ENCODE data around the gene PDZRN3. TPM values are rescaled to one million over a fixed set of nuclear protein-coding genes. Genes with fewer than 3 reads are reported as not detected.

PDZRN3 gene
- not detected for total RNA-seq

DNA sequence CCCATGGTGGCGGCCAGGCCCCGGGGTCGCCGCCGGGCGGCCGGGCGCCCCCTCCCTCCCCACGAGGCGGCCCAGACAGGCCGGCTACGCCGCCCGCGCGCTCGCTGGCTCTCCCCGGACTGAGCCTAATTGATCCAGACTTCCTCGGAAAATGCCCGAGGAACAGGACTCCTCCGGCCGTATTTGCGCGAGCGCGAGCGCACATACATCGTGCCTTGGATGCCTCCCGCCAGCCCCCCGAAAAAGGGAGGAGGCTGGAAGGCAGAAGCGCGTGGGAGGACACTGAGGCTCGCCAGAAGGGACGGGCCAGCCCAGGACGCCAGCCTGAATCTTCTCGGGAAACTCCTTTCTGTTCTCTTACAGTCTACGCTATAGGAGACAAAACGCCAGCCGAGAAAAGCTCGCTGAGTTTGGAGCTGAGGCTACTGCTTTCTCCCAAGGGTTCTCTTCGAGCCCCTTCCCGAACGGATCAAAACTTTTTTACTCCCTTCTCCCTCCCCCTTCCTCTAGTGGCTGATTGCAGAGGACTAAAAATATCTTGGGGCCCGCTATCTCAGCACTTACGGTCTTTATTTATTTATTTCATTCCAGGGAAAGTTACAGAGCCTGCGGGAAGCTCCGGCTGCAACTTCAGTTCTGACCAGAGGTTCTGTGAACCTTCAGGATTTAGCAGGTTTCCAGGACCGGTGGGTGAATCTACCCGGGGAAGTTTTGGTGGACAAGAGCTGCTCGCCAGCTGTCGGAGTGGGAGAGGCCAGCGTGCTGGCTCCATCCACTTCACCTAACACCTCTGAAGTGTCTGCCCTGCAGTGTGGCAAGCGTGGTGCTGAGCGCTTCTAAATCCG lies at the start of gene PDZRN3:
Gene PDZRN3 (minus strand): TSS at position 121 of the 845 bp plus-strand sequence.
- H3K9me3 Mint-ChIP-seq: no peaks in the 10 kb centered on the region
- ChIA-PET POLR2A (no interaction called here), CTCF (no interaction called here)
- DNase-seq: no peak
- no peaks in the 10 kb centered on the region for H3K4me1 Mint-ChIP-seq (ENCODE audit: low read depth)
- intact Hi-C loops (cut with micrococcal nuclease): no loop called here
- no peak within 1 kb of the TSS for H3K4me3 Mint-ChIP-seq
- no peaks in the 10 kb centered on the region for H3K36me3 Mint-ChIP-seq
- peaks cover 9% of the 10 kb centered on the region for H3K27me3 Mint-ChIP-seq
- H3K27ac Mint-ChIP-seq: no peak within 1 kb of the TSS

DNA sequence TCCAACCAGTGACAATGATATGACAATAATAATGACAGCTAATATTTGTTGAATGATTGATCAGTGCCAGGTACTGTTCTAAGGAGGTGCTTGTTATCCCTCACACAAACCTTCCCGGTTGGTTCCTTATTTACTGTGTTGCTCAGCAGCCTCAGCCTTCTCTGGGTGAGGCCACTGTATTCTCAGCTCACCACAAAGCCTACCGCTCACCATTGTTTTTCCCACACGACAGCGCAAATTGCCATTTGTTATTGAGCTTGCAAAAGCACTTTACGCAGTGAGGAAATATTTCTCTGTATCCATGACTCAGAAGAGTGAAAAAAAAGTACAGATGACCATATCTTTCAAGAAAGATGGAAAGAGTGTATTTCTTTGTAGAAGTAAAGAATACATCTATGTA lies 49.5 kb upstream of the PDZRN3 start:
- H3K36me3 Mint-ChIP-seq: no peaks in the 10 kb centered on the region
- DNase-seq: no peak
- H3K27me3 Mint-ChIP-seq: no peaks in the 10 kb centered on the region
- no peaks in the 10 kb centered on the region for H3K9me3 Mint-ChIP-seq
- CTCF ChIA-PET: no interaction called here
- H3K4me3 Mint-ChIP-seq: no peak overlapping the region
- no peaks in the 10 kb centered on the region for H3K4me1 Mint-ChIP-seq (ENCODE audit: low read depth)
- intact Hi-C loops (cut with micrococcal nuclease): no loop called here
- POLR2A ChIA-PET: no interaction called here
- H3K27ac Mint-ChIP-seq: no peak overlapping the region

DNA sequence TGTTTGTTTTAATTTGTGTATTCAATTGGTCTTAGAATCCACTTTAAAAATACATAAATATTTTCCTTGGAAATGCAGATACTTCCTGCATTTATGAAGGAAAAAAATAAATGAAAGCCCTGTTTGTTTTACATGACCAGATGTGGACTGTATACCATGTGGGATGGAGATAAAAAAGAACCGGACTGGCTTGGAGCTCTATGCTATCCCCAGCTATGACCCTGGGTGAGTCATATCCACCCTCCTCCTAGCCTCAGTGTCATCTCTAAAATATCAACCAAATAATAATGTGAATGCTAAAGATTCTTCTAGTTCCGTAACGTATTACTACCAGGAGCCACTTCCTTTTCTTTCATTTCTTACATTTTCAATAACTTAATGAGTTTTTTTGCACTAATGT lies 44.5 kb upstream of the PDZRN3 start:
- H3K9me3 Mint-ChIP-seq: no peaks in the 10 kb centered on the region
- no peak overlapping the region for H3K4me3 Mint-ChIP-seq
- no peak for DNase-seq
- H3K36me3 Mint-ChIP-seq: no peaks in the 10 kb centered on the region
- CTCF ChIA-PET: no interaction called here
- POLR2A ChIA-PET: no interaction called here
- no peak overlapping the region for H3K27ac Mint-ChIP-seq
- no peaks in the 10 kb centered on the region for H3K4me1 Mint-ChIP-seq (ENCODE audit: low read depth)
- no peaks in the 10 kb centered on the region for H3K27me3 Mint-ChIP-seq
- intact Hi-C loops (cut with micrococcal nuclease): no loop called here

DNA sequence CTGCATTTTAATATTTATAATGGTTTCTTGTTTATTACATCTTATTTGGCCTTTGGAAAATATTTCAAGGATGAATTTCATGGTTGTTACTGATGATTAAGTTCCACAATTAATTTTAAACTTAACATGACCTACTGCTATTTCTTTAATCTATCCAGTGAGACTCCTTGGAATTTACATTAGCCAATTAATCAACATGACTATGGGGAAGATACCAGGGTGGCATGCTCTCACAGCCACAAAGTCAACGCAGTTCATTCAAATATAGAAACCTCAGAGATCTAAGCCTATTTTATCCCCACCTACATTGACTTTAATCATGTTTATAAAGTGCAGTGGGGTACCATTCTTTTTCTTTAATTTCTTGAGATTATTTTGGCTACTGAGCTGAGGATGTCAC lies 43.6 kb upstream of the PDZRN3 start:
- CTCF ChIA-PET: no interaction called here
- Mint-ChIP-seq H3K4me3 (no peak overlapping the region), H3K27me3 (no peaks in the 10 kb centered on the region), H3K4me1 (ENCODE audit: low read depth) (no peaks in the 10 kb centered on the region), H3K27ac (no peak overlapping the region), H3K36me3 (no peaks in the 10 kb centered on the region), H3K9me3 (no peaks in the 10 kb centered on the region)
- POLR2A ChIA-PET: no interaction called here
- DNase-seq: no peak
- intact Hi-C loops (cut with micrococcal nuclease): no loop called here

DNA sequence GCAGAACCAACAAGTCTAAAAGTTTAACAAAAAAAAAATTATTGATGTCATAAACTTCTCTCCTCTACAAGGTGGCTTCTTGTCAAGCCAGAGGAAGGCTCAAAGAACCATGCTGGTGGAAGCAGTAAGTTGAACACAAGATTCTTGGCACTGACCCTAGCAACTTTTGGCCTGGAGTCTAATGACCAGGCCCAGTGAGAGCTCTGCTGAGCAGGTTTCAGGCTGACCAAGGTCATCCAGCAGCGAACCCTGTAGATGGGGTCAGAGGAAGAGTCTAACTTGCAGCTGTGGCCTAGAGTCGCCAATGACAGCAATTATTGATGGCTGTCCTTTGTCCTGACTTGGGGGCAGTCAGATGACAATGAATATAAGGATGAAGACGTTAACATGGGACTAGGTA lies 43.1 kb upstream of the PDZRN3 start:
- intact Hi-C loops (cut with micrococcal nuclease): no loop called here
- no peaks in the 10 kb centered on the region for H3K9me3 Mint-ChIP-seq
- no peak overlapping the region for H3K4me3 Mint-ChIP-seq
- ChIA-PET POLR2A (no interaction called here), CTCF (no interaction called here)
- no peaks in the 10 kb centered on the region for H3K36me3 Mint-ChIP-seq
- H3K4me1 Mint-ChIP-seq (ENCODE audit: low read depth): no peaks in the 10 kb centered on the region
- no peak overlapping the region for H3K27ac Mint-ChIP-seq
- H3K27me3 Mint-ChIP-seq: no peaks in the 10 kb centered on the region
- DNase-seq: no peak

DNA sequence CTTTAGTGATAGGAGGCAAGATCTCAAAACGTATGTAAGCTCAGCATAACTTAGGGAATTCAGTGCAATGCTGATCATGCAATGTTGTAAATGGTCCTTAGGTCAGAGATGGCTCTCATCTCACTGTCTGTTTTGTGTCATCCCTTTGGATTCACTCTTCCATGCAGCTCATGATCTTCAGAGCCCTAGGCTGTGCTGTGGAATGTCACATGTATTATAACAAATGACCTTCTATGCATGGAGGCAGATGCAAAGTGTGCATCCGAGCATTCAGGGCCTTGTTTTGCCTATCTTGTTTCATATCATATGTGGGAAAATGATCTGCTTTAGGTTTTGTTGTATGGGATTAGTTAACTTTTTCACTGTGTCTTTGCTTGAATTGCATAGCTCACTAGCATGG lies 40.5 kb upstream of the PDZRN3 start:
- Mint-ChIP-seq H3K27me3 (no peaks in the 10 kb centered on the region), H3K4me3 (no peak overlapping the region), H3K27ac (no peak overlapping the region), H3K36me3 (no peaks in the 10 kb centered on the region), H3K9me3 (no peaks in the 10 kb centered on the region), H3K4me1 (ENCODE audit: low read depth) (no peaks in the 10 kb centered on the region)
- intact Hi-C loops (cut with micrococcal nuclease): no loop called here
- CTCF ChIA-PET: no interaction called here
- POLR2A ChIA-PET: no interaction called here
- no peak for DNase-seq

DNA sequence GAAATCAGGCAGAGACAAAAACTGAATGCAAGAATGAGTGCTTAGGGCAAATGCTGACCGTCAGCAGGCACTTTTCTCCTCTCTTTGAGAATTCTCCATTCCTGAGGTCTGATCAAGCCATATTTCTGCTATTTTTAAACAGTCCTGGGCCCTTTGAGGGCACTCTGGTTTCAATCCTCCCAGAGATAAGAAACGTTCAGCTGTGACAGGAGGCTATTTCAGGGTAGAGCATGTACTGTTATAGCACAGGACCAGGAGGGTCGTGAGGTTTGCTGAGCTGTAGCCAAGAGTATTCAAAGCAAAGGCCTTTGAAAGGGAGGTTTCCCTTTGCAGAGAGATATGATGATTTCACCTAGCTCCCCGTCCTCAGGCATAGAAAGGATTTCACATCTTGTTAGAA lies 39.6 kb upstream of the PDZRN3 start:
- no peak for DNase-seq
- ChIA-PET POLR2A (no interaction called here), CTCF (no interaction called here)
- Mint-ChIP-seq H3K4me1 (ENCODE audit: low read depth) (no peaks in the 10 kb centered on the region), H3K4me3 (no peak overlapping the region), H3K36me3 (no peaks in the 10 kb centered on the region), H3K27ac (no peak overlapping the region), H3K9me3 (no peaks in the 10 kb centered on the region), H3K27me3 (no peaks in the 10 kb centered on the region)
- intact Hi-C loops (cut with micrococcal nuclease): no loop called here

DNA sequence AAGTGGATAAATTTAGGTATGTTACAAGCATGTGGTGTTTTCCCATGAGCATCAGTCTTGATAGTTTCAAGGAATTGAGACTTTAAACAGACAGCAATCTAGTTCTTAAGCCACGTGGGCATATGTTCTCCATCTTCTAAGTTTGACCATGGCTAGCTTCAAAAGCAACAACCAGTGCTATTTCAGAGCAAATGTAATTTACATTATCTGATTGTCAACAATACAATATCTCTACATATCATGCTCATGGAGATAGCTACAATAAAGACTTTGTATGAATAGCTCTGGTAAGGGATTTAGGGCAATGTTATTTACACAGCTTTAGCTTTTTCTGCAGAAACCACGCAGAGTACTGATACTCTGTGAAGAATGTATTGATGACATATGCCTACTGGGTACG lies 38.8 kb upstream of the PDZRN3 start:
- intact Hi-C loops (cut with micrococcal nuclease): no loop called here
- no peaks in the 10 kb centered on the region for H3K27me3 Mint-ChIP-seq
- H3K36me3 Mint-ChIP-seq: no peaks in the 10 kb centered on the region
- H3K4me3 Mint-ChIP-seq: no peak overlapping the region
- POLR2A ChIA-PET: no interaction called here
- DNase-seq: no peak
- H3K4me1 Mint-ChIP-seq (ENCODE audit: low read depth): no peaks in the 10 kb centered on the region
- H3K9me3 Mint-ChIP-seq: no peaks in the 10 kb centered on the region
- H3K27ac Mint-ChIP-seq: no peak overlapping the region
- CTCF ChIA-PET: no interaction called here

DNA sequence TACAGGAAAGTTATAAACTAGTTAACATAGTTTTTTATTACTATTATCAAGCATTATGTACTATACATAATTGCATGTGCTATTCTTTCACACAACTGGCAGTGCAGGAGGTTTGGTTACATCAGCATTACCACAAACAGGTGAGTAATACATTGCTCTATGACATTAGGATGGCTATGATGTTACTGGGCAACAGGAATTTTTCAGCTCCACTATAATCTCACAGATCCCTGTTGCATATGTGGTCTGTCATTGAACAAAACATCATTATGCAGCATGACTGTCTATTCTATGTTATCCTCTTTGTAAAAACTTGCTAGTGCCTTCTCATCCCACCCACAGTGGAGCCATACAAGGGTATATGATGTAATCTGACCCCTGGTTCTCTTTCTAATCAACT lies 36.5 kb upstream of the PDZRN3 start:
- POLR2A ChIA-PET: no interaction called here
- intact Hi-C loops (cut with micrococcal nuclease): no loop called here

DNA sequence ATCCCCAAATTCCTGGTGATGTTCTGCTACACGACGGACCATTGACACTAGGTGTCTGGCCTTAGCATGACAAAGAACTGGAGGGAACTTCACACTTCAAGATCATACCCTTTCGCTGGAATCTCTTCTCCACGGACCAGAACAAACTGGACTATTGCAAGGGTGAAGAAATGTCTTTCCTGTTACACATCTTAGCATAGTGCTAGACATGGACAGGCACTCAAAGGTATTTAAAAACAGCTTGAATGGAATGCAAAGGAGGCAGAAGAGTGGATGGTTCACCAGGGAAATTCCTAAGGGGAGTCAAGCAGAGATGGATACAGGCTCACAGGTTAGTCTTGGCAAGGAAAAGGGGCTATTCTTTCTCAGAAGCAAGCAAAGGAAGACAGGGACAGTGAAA lies 33.5 kb upstream of the PDZRN3 start:
- H3K4me3 Mint-ChIP-seq: no peak overlapping the region
- no peaks in the 10 kb centered on the region for H3K4me1 Mint-ChIP-seq (ENCODE audit: low read depth)
- ChIA-PET POLR2A (no interaction called here), CTCF (no interaction called here)
- no peak overlapping the region for H3K27ac Mint-ChIP-seq
- H3K27me3 Mint-ChIP-seq: no peaks in the 10 kb centered on the region
- intact Hi-C loops (cut with micrococcal nuclease): no loop called here
- H3K36me3 Mint-ChIP-seq: no peaks in the 10 kb centered on the region
- H3K9me3 Mint-ChIP-seq: no peaks in the 10 kb centered on the region
- DNase-seq: no peak

More for the DNA sequence above, 36.5 kb upstream of the PDZRN3 start:
- CTCF ChIA-PET: no interaction called here
- Mint-ChIP-seq H3K4me1 (ENCODE audit: low read depth) (no peaks in the 10 kb centered on the region), H3K9me3 (no peaks in the 10 kb centered on the region), H3K27ac (no peak overlapping the region), H3K27me3 (no peaks in the 10 kb centered on the region), H3K4me3 (no peak overlapping the region), H3K36me3 (no peaks in the 10 kb centered on the region)
- no peak for DNase-seq

DNA sequence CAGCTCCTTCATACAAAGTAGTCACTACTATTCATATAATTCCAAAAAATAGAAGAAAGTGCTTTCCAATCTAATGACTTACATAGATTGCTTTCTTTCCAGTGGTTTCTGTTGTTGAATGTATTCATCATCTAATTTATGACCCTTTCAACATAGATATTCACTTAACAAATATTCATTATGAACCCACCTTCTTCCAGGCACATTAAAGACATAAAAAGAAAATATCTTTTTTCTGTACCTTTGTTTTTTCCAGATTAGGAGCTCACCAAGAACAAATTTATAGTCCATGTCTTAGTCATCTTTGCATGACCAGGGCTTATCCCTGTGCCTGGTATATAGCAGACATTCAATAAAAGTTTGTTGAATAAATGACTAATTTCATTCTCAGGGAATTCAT lies 32.4 kb upstream of the PDZRN3 start:
- H3K4me3 Mint-ChIP-seq: no peak overlapping the region
- no peaks in the 10 kb centered on the region for H3K4me1 Mint-ChIP-seq (ENCODE audit: low read depth)
- no peak for DNase-seq
- intact Hi-C loops (cut with micrococcal nuclease): no loop called here
- CTCF ChIA-PET: no interaction called here
- H3K36me3 Mint-ChIP-seq: no peaks in the 10 kb centered on the region
- no peak overlapping the region for H3K27ac Mint-ChIP-seq
- H3K27me3 Mint-ChIP-seq: no peaks in the 10 kb centered on the region
- POLR2A ChIA-PET: no interaction called here
- H3K9me3 Mint-ChIP-seq: no peaks in the 10 kb centered on the region

DNA sequence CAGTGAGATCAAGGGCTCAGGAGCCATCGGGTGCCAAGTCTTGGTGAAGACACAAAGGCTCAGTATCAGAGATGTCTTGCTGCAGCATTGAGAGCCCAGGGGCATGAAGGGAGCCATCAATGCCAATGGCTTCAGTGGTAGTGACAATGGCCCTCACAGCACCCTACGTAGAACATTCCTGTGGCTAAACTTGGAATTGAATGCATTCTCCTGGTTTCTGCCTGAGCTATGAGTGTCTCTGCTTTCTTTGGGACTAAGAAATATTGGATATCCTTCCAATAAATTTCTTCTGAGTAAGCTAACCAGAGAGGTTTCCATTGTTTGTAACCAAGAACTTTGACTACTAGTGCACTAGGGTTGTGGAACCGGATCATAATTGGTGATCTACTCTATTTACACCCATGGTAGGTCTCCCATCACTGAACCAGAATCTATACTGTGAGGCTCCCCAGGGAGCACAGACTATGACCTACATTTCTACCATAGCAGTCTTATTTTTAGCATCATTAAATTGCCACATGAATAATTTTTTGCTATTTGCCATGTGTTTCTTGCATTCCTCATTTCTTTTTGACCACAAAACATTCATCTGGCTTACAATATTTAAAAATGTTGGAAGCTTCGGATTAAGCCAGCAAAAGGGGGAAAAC lies 31.6 kb upstream of the PDZRN3 start:
- no peaks in the 10 kb centered on the region for H3K36me3 Mint-ChIP-seq
- H3K27me3 Mint-ChIP-seq: no peaks in the 10 kb centered on the region
- DNase-seq: no peak
- no peaks in the 10 kb centered on the region for H3K9me3 Mint-ChIP-seq
- ChIA-PET POLR2A (no interaction called here), CTCF (no interaction called here)
- no peaks in the 10 kb centered on the region for H3K4me1 Mint-ChIP-seq (ENCODE audit: low read depth)
- intact Hi-C loops (cut with micrococcal nuclease): no loop called here
- H3K27ac Mint-ChIP-seq: no peak overlapping the region
- H3K4me3 Mint-ChIP-seq: no peak overlapping the region

DNA sequence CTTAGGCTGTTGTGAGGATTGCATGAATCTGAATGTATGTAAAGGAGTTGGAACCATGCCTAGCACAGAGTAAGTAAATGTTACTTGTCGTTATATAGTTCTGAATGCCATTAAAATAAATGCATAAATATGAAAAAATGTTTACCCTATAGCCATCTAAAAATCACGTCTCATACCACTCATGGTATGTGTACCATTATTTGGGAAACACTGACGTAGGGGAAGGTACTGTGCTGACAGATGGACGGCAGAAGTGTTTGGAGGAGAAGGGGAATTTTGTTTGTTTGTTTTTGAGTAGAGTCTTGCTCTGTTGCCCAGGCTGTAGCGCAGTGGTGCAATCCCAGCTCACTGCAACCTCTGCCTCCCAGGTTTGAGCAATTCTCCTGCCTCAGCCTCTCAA lies 30.5 kb upstream of the PDZRN3 start:
- Mint-ChIP-seq H3K4me1 (ENCODE audit: low read depth) (no peaks in the 10 kb centered on the region), H3K27me3 (no peaks in the 10 kb centered on the region), H3K4me3 (no peak overlapping the region), H3K27ac (no peak overlapping the region), H3K36me3 (no peaks in the 10 kb centered on the region), H3K9me3 (no peaks in the 10 kb centered on the region)
- intact Hi-C loops (cut with micrococcal nuclease): no loop called here
- ChIA-PET POLR2A (no interaction called here), CTCF (no interaction called here)
- DNase-seq: no peak
